ENCODE data around the gene DOCK4.

- no peak for TF ChIP-seq ZNF274 (IDR thresholded peaks at IDR 0.05; ENCODE audit: low read depth, low read length)
- TF ChIP-seq YY1 (IDR thresholded peaks at IDR 0.05; ENCODE audit: insufficient read depth, insufficient read length) = no peak
- TF ChIP-seq SUZ12 (IDR thresholded peaks at IDR 0.05; ENCODE audit: extremely low read depth, insufficient read depth, insufficient read length) = no peak
These were observed 180.6 kb downstream of the DOCK4 start for GRCh38 chr7:112025556-112025955.

Data from NT2/D1 (cell line).